ENCODE measurements around the gene KLHL3.

Gene KLHL3

GRCh38 chr5:137636830-137637714 lies 98.8 kb downstream of the KLHL3 start:
- no peak overlapping the region for H3K4me3 ChIP-seq (ENCODE audit: low read depth, low read length)

GRCh38 chr5:137636099-137636498 lies 99.8 kb downstream of the KLHL3 start:
- Histone ChIP-seq H3K4me1 (ENCODE audit: control insufficient read depth, insufficient read depth, low read length) (no peaks in the 10 kb centered on the region), H3K27ac (ENCODE audit: extremely low read depth, low read depth, low read length) (no peak overlapping the region), H3K9me3 (ENCODE audit: control insufficient read depth, insufficient read depth, low read depth, low read length) (no peaks in the 10 kb centered on the region), H3K4me3 (ENCODE audit: low read depth, low read length) (no peak overlapping the region), H3K36me3 (ENCODE audit: control insufficient read depth in 2 of 2, insufficient read depth in 1 of 2, low read length in 2 of 2) (no peaks in the 10 kb centered on the region)
- POLR2A ChIA-PET, result no interaction called here
- CTCF ChIA-PET, result interaction anchor here (0.6 to 3.1 kb wide), 3 partner anchors 9 to 142 kb away, joined by 3 to 20 read pairs (median 5); no protein-coding TSS in a partner anchor
- TF ChIP-seq ZNF121 (tag by site-specific recombination; IDR thresholded peaks at IDR 0.05) (no peak), ZSCAN30 (tag by site-specific recombination; IDR thresholded peaks at IDR 0.05) (no peak), ELK4 (IDR thresholded peaks at IDR 0.05; ENCODE audit: borderline replicate concordance, low read depth, low read length) (no peak), ZNF133 (tag by site-specific recombination; IDR thresholded peaks at IDR 0.05) (no peak), PATZ1 (tag by site-specific recombination; IDR thresholded peaks at IDR 0.05) (no peak), ZNF391 (tag by site-specific recombination; IDR thresholded peaks at IDR 0.05; ENCODE audit: borderline replicate concordance, low read depth) (no peak), ZBTB1 (tag by site-specific recombination; IDR thresholded peaks at IDR 0.05) (no peak), ZNF654 (tag by site-specific recombination; IDR thresholded peaks at IDR 0.05; ENCODE audit: low read depth) (no peak)

More at GRCh38 chr5:137636830-137637714, 98.8 kb downstream of the KLHL3 start:
- H3K9me3 ChIP-seq (ENCODE audit: control insufficient read depth, insufficient read depth, low read depth, low read length), result no peaks in the 10 kb centered on the region
- ChIA-PET CTCF (interaction anchor here (0.7 to 5.4 kb wide), 3 partner anchors 8 to 323 kb away, joined by 3 to 28 read pairs (median 20); no protein-coding TSS in a partner anchor), POLR2A (no interaction called here)
- no peaks in the 10 kb centered on the region for H3K4me1 ChIP-seq (ENCODE audit: control insufficient read depth, insufficient read depth, low read length)
- no peak overlapping the region for H3K27ac ChIP-seq (ENCODE audit: extremely low read depth, low read depth, low read length)
- TF ChIP-seq ZFP41 (tag by site-specific recombination; IDR thresholded peaks at IDR 0.05; ENCODE audit: borderline replicate concordance), result no peak
- TF ChIP-seq ZNF658 (tag by site-specific recombination; IDR thresholded peaks at IDR 0.05), result no peak
- no peak for TF ChIP-seq ZNF488 (tag by site-specific recombination; IDR thresholded peaks at IDR 0.05)
- no peak for TF ChIP-seq ZNF239 (tag by site-specific recombination; IDR thresholded peaks at IDR 0.05)
- TF ChIP-seq ZBTB48 (tag by site-specific recombination; IDR thresholded peaks at IDR 0.05), result no peak
- TF ChIP-seq ZNF280D (tag by site-specific recombination; IDR thresholded peaks at IDR 0.05), result no peak
- TF ChIP-seq TRIM28 (IDR thresholded peaks at IDR 0.05; ENCODE audit: borderline replicate concordance, low read length), result no peak
- TF ChIP-seq ZNF707 (tag by site-specific recombination; IDR thresholded peaks at IDR 0.05), result no peak
- TF ChIP-seq ZSCAN16 (tag by site-specific recombination; IDR thresholded peaks at IDR 0.05), result no peak
- no peak for TF ChIP-seq GLIS1 (tag by site-specific recombination; IDR thresholded peaks at IDR 0.05)
- TF ChIP-seq ATF2 (tag by site-specific recombination; IDR thresholded peaks at IDR 0.05; ENCODE audit: low read depth), result no peak
- H3K36me3 ChIP-seq (ENCODE audit: control insufficient read depth in 2 of 2, insufficient read depth in 1 of 2, low read length in 2 of 2), result no peaks in the 10 kb centered on the region
